Neural progenitor cell (in vitro differentiated cells): ENCODE results near the gene VMP1.

Source experiments
- EZH2phosphoT487 ChIP-seq: fragments of 200-600 bp; sonication (generic); IDR thresholded peaks from 2 replicates; pipeline ENCODE4 v1.6.1; 2017; ENCODE audit warnings: antibody characterized with exemption
- TF ChIP-seq, protein P1 (sequence below): fragments of 200-600 bp; sonication (generic); IDR thresholded peaks from 2 replicates; pipeline ENCODE4 v1.5.1; 2017; ENCODE audit warnings: antibody characterized with exemption, mild to moderate bottlenecking

DNA sequence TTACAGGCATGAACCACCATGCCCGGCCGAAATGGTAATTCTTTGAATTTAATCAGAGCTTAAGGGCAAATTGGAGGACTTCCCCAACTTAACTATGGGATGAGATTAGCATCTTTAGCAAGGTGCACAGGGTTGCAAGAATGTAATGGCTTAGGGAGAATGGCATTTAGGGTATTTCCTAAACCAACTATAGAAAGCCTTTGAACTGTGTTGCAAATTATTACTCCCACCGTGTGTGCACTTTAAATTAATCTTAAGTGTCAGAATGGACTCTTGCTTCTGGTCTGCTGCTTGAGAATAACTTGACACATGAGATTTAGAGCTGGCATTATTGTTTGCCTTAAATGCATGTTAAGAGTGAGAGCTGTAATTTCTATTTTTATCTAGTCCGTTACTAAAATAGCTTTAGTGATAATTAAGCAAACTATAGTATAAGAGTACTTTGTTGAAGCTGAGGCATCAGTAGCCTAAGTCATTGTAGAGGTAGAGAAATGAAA is 125.5 kb downstream of the VMP1 start:
- TF ChIP-seq, protein P1, sequence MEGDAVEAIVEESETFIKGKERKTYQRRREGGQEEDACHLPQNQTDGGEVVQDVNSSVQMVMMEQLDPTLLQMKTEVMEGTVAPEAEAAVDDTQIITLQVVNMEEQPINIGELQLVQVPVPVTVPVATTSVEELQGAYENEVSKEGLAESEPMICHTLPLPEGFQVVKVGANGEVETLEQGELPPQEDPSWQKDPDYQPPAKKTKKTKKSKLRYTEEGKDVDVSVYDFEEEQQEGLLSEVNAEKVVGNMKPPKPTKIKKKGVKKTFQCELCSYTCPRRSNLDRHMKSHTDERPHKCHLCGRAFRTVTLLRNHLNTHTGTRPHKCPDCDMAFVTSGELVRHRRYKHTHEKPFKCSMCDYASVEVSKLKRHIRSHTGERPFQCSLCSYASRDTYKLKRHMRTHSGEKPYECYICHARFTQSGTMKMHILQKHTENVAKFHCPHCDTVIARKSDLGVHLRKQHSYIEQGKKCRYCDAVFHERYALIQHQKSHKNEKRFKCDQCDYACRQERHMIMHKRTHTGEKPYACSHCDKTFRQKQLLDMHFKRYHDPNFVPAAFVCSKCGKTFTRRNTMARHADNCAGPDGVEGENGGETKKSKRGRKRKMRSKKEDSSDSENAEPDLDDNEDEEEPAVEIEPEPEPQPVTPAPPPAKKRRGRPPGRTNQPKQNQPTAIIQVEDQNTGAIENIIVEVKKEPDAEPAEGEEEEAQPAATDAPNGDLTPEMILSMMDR = no peak
- TF ChIP-seq EZH2phosphoT487 = no peak
